GM13977 (cell line): ENCODE measurements around the gene ATP2C2.
"Not testable (repeated sequence)": the region's sequence is repeated elsewhere in the genome, so short reads cannot be mapped to it uniquely, and the experiment has no call there.

Experiments
- DNase-seq: peaks from one replicate; pipeline ENCODE4 v3.0.0; 2012; ENCODE audit warnings: low spot score
- in situ Hi-C: fragments of 300-500 bp; cut with MboI; formaldehyde crosslinking; loops from one replicate; pipeline ENCODE4 v1.12.0; 2022; ENCODE audit warnings: low sequenced_read_pairs, low pct_unique_long_range_greater_than_20kb, mixed read lengths, inconsistent platforms; ENCODE audit not compliant: unreplicated experiment
- TF ChIP-seq, protein P1 (sequence below): IDR thresholded peaks from 2 replicates; pipeline ENCODE4 v1.5.1; 2012; ENCODE audit warnings: mild to moderate bottlenecking, control low read depth; ENCODE audit not compliant: insufficient read depth; ENCODE audit errors: extremely low read depth, missing control alignments

ATP2C2 gene

DNA sequence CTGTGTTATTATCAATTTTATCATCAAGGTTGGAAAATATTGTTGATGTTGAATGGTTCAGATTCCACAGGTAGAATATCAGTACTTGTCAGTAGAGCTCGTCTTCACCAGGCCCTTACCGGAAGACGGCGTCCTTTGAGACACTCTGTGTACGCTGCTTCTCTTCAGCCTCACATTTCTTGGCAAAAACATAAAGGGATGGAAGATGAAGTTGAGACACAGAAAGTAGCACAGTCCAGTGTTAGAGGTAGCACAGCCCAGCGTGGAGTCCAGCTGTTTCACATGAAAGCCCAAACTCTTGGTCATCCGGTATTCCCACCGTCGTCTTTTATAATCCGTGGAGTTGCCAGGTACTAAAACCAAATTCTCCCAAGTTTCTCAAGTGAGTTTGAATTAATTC is 30.4 kb downstream of the ATP2C2 start:
- in situ Hi-C loops = no loop called here
- TF ChIP-seq, protein P1, sequence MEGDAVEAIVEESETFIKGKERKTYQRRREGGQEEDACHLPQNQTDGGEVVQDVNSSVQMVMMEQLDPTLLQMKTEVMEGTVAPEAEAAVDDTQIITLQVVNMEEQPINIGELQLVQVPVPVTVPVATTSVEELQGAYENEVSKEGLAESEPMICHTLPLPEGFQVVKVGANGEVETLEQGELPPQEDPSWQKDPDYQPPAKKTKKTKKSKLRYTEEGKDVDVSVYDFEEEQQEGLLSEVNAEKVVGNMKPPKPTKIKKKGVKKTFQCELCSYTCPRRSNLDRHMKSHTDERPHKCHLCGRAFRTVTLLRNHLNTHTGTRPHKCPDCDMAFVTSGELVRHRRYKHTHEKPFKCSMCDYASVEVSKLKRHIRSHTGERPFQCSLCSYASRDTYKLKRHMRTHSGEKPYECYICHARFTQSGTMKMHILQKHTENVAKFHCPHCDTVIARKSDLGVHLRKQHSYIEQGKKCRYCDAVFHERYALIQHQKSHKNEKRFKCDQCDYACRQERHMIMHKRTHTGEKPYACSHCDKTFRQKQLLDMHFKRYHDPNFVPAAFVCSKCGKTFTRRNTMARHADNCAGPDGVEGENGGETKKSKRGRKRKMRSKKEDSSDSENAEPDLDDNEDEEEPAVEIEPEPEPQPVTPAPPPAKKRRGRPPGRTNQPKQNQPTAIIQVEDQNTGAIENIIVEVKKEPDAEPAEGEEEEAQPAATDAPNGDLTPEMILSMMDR = no peak

DNA sequence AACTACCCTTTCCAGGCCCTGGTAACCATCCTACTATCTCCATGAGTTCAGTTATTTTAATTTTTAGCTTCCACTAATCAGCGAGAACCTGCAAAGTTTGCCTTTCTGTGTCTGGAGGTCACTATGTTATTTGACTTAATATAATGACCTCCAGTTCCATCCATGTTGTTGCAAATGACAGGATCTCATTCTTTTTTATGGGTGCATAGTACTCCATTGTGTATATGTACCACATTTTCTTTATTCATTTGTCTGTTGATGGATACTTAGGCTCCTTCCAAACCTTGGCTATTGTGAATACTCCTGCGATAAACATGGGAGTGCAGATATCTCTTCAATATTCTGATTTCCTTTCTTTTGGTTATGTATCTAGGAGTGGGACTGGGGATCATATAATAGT is 31.6 kb downstream of the ATP2C2 start:
- in situ Hi-C loops, DNase-seq: not testable (repeated sequence)

More for the DNA sequence above, 30.4 kb downstream of the ATP2C2 start:
- DNase-seq = no peak

DNA sequence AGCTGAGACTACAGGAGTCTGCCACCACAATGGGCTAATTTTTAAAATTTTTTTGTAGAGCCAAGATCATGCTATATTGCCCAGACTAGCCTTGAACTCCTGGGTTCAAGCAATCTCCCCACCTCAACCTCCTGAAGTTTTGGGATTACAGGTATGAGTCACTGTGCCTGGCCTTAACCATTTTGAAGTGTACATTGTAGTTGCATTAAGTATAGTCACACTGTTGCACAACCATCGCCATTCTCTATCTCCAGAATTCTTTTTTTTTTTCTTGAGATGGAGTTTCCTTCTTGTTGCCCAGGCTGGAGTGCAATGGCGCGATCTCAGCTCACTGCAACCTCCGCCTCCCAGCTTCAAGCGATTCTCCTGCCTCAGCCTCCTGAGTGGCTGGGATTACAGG is 35.1 kb downstream of the ATP2C2 start:
- DNase-seq, in situ Hi-C loops: not testable (repeated sequence)

DNA sequence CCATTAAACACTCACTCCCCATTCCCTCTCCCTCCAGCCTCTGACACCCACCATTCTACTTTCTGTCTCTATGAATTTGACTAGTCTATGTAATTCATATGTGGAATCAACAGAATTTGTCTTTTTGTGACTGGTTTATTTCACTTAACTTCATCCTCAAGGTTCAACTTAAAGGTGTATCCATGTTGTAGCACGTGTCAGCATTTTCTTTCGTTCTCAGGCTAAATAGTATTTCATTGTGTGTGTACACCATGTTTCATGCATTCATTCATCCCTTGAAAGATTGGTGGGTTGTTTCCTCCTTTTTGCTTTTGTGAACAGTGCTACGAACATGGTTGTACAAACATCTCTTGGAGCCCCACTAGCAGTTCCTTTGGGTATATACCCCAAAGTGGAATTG is 36.0 kb downstream of the ATP2C2 start:
- DNase-seq = no peak
- TF ChIP-seq, protein P1 = no peak
- in situ Hi-C loops = no loop called here

DNA sequence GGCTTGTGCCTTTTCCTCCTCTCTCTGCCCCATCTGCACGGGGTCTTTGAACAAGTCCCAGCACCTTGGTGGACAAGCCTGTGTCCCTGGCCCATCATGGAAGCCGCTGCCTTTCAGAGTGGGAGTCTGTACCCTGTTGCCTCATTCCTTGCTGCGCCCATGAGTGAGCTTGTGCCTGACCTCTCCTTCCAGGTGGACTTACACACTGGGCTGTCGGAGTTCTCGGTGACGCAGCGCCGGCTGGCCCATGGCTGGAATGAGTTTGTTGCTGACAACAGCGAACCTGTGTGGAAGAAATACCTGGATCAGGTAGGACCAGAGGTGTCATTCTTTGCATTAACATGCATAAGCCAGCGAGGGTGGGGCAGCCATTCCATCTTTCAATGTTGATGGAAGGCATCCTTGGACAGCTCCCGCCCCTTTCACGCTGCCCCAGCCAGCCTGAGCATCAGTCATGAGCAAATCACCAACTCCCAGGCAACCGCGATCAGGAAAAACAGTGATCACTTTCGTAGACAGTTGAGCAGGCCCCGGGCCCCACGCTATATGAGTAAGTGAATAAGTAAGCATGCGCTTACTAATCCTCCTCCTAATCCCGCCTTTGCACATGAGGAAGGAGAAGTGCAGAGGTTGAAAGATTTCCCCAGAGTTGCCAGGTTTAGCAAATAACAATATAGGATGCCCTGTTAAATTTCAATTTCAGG is 36.8 kb downstream of the ATP2C2 start:
- in situ Hi-C loops = no loop called here
- TF ChIP-seq, protein P1 = no peak
- no peak for DNase-seq

DNA sequence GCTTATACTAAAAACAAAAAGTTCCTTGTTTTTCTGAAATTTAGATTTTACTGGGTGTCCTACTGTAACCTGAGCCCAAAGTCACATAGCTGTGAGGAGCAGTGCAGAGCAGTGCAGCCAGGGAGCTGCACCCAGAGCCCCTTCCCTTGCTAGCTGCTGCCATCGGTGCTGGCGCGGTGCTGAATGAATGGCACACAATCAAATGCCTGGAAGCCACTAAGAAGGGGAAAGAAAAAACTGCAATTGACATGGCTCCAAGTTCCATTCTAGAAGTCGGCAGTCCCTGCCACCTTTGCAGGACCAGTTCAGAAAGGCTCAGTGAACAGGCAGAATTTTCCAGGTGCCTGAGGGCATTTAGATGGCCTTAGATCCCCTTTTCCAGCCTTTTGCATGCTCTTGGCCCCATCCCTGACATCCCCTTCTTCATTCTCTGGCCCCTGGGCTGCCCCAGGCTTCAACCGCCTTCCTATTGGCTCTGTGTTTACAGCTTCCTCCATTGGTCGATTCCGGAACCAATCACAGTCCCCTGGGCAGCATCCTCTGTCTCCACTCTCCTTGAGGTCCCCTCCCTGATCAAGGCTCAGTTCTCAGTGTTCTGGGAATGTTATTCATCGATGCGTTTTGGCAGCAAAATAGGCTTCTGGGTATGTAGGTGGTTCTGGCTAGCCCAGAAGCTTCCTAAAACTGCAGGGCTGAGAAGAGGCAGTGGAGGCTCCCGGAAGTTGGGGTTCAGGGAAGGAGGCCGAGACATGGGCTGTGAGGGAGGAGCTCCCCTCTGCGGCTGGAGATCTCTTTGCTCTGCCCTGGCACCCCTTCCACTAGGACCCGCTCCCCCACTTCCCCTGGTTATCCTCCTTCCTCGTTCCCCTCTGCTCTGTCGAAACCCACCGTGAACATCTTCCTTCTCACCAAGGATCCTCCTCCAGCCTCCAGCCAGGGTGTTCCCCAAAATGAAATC is 37.9 kb downstream of the ATP2C2 start:
- in situ Hi-C loops = no loop called here
- TF ChIP-seq, protein P1 = no peak
- DNase-seq = no peak

DNA sequence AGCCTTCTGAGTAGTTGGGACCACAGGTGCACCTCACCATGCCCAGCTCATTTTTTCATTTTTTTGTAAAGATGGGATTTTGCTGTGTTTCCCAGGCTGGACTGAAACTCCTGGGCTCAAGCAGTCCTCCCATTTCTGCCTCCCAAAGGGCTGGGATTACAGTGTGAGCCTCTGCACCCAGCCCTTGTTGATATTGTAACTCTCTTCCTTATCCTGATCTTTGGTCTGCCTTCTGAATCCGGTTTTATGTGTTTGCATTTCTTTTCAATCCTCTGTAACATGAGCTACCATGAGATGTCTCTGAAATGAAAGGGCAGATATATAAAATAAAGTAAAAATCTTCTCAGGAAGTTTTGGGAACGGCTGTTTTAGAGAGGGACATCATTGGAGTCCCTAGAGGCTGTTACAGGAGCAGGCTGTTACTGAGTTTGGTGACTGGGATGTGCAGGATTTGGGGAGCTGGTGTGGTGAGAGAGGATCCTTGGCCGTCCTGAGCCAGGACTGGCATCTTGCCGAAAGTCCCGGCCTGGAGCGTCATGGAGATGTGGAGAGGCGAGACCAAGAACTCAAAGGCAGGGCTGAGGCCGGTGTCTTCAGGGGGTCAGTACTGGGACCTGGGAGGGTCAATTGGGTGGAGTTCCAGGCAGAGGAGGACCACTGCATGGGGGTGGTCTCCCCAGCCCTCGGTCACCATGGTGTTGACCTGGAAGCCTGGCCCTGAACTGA is 39.4 kb downstream of the ATP2C2 start:
- in situ Hi-C loops = no loop called here
- DNase-seq = no peak
- TF ChIP-seq, protein P1 = no peak
